Measurements from ENCODE around the gene ANKRD44.

The ANKRD44 gene

DNA sequence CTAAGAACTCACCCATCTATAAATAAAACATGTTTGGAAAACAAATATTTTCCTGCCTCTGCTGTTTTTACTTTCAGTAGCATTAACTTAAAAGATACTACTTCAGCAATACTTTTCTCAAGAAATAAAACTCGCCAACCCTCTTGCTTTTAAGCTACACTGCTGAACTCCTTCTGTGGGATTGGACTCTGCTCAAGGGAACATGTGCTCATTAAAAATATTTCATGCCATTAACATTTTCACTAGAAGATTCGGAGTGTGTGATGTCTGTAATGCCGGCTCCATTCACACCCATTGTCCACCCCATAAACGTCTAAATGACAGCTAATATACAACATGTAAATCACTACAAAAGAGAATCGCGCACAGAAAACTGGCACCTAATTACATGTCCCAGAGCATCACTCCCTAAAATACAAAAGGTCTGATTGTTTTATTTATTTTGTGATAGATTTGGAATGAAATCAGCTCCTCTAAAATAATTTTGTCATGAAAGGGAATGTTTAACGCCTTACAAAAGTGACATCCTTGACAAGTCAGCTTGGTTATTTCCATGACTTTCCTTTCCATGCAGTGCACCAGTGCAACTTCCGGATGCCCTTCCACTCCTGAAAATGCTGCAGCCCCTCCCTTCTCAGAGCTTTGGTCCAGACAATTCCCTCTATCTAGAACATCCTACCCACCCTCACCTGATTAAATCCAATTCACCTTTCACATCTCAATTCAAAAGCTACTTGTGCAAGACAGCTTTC, 73.1 kb downstream of the ANKRD44 start:
- no peak for DNase-seq (ENCODE audit: low spot score)

DNA sequence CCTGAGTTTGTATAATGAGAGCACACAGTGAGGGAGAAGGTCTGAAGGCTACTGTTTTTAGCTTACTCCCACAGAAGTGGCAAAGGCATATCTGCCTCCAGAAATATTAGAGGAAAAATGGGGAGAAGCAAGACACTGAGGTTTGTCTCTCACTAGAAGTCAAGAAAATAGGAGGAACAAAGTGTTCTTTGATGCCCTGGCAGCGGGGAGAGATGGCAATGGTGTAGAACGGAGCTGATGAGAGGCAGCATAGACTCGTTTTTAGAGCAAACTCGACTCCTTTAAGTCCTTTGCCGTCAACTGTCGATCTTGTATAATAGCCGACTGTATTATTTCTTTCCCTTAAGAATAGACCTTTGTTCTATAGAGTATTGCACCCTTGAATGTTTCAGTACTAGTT, 73.8 kb downstream of the ANKRD44 start:
- DNase-seq (ENCODE audit: low spot score) = no peak

DNA sequence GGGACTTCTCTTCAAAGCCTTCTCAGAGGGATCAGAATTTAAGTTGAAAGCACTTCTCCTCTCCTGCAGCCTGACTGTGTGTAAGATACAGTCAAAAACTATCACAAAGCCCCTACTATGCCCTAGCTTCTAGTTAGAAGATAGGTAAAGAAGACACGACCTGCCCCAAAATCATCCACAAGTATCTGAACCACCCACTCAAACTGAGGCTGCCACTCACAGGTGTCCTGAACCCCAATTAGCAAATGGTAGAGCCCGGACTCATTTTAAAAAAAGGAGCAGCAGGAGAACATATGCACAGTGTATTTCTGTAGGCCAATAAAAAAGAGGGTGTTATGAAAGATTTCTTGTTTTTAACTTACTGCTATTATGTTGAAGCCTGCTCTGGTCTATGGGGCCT, 74.4 kb downstream of the ANKRD44 start:
- DNase-seq (ENCODE audit: low spot score) = no peak

DNA sequence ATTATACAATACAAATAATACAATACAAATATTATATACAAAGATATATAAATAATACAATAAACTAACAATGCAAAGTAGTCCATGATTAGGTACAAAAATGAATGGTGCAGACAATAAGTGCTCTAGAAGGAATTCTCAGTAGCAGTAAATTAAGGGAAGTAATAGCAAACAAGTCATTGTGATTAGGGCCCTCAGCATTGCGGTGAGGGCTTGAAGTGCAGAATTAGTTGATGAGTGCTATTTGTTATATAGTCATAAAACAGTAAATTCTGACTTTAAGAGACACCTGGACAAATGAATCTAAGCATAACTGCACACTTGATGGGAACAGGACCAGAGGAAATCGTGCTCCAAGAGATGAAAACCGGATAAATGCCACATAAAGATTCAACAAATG, 74.9 kb downstream of the ANKRD44 start:
- DNase-seq (ENCODE audit: low spot score) = no peak

DNA sequence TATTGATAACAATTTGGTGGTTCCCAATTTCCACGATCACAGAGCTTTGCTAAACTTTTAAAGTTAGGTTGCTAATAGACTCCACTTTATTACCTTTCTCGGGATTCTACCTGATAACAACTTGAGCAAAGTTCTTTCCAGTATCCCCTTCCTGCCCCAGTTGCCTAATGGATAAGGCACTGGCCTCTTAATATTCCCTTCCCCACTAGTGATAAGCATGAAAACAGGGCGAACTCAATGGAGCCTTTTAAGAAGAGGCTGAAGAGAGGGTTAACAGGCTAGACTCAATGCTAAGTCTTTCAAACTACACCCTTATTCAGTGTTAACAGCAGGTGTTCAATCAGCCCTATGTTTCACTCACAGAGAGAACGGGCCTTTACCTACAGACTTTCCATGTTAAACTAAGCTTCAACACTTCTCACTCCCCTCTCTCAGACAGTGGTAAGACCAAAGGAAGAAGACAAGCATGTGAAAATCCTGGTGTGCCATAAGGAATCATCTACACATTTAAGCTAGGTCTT, 75.8 kb downstream of the ANKRD44 start:
- DNase-seq (ENCODE audit: low spot score) = no peak

DNA sequence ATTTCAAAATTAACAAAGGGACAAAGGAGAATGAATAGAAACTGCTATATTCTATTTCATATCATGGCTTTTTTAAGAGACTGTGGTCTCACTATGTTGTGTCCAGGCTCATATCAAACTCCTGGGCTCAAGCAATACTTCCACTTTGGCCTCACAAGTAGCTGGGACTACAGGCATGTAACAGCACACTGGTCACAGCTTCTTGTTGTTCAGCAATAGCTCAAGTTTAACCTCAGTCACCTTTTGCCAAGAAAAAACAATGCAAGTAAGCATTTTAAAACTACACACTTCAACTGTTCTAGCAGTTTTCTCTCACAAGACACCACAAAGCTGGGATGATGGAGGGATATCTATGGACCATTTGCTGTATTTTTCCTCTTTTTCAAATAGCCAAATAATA, 77.1 kb downstream of the ANKRD44 start:
- DNase-seq (ENCODE audit: low spot score) = no peak

DNA sequence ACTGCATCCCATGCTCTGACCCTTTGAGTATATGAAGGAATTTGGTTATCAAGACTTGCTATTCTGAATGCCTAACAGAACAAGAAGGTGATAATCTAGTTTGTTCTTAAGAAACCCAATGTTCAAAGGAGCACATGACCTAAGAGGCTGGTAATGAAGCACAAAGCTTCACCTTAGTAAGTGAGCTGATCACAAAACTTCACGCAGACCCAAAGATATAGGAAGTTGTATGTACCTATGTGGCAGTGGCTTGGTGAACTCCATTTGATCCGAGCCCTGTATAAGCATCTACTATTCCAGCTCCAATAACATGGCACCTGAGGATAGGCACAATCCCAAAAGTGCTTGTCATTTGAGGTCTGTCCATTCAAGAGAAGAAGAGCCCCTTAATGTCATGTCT, 78.6 kb downstream of the ANKRD44 start:
- no peak for DNase-seq (ENCODE audit: low spot score)

DNA sequence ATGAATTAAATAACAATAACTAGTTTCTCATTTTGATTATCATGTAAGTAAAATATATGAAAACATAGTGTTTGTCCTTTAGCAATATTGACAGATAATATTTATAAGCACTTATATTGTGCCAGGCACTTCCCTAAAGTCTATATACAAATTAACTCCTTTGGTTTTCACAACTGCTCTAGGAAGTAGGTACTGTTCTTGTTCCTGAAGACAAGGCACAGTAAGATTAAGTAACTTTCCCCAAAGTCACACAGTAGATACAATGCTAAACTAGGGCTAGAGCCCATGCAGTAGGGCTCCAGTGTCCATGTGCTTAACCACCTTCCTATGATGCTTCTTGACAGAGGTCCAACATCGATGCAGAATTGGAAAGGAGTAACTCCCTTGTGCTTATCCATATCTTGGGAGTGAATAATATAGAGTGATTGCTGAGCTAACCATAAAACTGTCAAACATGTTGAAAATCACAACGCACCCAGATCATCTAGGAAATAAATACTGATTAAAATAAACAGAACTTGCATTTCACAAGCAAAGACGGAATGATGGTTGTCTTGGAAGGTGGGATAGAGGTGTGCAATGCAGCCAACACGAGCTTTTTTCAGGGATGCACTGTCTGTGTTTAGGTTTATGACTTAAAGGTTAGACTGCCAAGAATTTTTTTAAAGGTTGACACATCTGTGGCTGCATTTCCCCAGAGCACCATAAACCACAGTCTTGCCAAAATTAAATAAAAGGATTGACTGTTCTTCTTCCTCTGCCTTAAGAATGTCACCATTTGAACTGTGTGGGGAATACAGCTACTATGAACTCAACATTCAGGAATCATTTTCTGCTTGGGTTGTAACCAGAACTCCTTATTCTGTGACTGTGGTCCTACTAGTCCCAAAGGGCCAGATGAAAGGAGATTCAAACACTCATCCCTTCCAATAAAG, 80.8 kb downstream of the ANKRD44 start:
- peak; percentile 63 for DNase-seq (ENCODE audit: low spot score)

DNA sequence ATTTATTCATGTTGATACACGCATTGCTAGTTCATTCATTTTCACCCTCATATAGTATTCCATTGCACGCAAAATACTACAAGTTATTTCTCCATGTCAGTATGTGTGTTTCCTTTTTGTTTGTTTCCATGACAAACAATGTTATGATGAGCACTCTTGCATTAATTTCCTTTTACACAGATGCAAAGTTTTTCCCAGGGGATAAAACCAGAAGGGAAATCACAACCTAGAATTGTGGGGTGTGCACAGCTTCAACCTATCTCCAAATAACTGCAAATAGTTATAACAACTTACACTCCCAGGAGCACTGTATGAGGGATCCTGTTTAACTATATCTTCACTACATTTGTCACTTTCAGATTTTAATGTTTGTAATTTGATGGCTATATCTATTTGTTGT, 87.1 kb downstream of the ANKRD44 start:
- no peak for DNase-seq (ENCODE audit: low spot score)

DNA sequence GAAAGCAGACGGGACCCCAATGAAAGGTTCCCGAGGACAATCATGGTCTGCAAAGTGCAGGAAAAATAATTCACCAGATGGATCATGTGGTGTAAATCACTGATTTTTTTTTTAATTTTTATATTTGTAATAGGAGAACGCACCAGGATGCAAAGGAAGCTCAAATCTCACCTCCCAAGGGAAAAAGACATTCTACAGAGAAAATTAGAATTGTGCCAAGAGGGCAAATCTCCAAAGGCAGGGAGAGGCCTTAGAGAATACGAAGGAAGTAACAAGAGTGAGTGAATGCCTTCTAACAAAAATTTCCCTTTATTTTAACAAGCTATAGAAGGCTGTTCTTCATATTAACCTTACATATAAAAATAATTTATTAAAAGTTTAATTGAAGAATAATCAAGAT, 90.9 kb downstream of the ANKRD44 start:
- no peak for DNase-seq (ENCODE audit: low spot score)

DNA sequence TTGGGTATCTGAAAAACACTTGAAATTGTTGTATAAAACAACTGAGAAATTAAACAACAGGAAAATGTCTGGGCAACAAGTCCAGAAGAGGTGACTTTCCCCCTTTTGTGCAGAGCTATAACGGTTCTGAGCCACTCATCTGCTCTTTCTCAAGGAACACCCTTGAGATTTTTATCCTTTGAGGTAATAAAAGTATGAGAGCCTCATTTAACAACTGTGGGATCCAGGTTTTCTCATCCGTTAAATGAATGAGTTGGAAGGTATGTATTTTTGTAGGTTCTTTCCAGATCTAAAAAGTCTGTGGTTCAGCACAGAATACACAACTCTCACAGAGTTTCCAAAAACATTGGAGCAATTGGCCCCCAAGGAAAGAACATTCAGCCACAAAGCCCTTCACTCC, 93.0 kb downstream of the ANKRD44 start:
- no peak for DNase-seq (ENCODE audit: low spot score)

DNA sequence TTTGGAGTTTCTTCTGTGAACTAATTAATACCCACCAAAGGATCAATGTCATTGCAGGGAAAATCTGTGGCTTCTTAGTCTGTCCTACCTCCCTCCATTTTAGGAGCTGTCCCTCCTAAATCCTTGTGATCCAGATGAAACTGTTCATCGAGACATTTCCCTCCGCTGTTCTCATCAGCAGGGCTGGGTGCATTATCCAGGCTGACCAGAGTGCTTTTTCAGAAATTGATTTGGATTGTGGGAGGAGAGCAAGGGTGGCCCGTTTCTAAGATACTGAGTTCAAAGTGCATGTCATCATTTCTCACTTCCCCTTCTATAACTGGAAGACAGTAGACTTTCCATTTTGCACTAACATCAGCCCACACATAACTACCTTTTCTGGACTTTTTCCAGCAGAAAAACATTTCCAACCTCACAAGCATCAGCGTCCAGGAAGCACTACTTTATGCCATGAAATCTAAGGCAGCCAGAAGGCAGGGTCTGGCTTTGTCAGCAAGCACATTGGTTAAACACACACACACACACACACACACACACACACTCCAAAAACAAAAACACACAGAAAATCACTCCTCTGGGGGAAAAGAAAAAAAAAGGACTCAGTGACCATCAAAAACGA, 94.1 kb downstream of the ANKRD44 start:
- no peak for DNase-seq (ENCODE audit: low spot score)

DNA sequence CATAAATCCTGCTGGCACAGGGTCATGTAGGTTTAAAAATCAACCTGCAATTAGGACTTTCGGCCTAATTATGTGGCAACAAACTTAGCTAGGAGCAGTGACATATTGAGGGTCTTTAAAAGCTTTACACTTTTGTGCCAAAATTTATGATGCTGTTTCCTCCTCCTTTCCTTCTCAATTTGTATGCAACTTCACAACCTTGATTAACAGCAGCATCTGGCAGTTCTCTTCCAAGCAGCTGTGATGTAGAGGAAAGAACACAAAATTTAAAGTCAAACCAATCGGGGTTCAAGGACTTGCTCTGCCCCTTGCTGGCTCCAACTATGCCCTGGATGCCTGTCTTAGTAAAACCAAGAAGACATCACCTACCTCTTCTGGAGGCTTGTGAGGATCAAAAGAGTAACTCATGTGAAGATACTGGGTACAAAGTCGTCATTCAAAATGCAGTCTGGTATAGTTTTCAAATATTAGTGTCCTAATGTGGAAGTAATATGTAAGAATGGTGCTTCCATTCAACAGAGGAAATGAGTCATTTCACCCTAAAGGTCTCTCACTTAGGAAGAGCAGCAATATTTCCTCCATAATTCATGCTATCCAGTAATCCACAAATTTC, 94.7 kb downstream of the ANKRD44 start:
- DNase-seq (ENCODE audit: low spot score) = peak; percentile 21

DNA sequence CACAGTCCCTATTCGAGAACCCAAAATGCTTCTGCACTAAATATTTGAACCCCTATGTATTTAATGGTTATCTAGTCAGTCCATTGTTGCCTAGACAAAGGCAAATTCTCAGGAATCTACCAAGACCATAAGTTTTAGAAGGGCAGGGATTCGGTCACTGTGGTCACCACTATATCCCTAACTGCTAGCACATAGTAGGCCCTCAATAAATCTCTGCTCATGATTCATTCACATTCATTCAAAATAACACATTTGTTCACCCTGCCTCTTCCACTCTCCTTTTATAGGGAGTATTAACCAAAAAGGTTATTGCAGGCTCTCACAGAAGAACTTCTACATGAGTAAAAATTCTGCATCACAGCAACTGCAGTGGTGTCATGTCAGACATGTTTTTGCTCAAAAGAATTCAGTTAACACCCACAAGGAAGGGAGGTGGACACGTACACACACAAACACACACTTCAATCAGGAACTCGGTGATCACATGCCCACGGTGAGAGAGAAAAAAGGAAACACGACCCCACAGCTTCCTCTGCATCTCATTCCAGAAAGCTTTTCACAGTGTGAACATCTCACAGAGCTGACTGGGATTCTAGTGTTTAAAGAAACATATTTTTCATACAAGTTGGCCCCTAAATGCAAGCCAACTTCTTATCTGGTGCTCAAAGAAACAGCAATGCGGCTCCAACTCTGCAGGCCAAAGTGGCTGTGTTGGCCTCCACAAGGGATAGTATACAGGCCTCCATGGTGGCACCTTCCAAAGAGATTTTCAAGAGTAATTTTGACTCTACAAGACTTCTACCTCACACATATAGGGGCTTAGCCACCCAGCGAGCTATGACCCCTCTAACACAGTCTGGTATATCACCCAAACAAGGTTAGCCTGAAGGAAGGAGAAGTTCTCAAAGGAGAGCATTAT, 98.0 kb downstream of the ANKRD44 start:
- no peak for DNase-seq (ENCODE audit: low spot score)

DNA sequence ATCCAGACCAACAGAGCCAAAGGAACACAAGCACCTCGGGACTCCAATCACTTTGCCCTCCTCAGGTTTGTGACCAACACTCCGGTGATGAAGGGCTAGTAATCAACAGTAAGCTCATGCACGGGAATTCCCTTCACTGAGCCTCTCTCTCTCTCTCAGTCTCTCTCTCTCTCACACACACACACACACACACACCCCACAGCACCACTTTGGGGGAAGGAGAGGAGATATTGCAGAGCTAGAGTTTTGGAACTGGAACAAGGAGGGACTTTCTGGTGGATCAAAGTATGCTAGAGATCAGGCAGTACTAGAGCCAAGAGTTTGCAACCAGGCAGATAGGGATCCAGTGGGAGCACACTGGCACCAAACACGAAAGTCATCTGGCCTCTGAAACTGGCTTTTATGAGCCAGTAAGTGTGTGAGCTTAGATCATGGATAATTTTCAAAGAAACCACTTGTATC, 98.7 kb downstream of the ANKRD44 start:
- no peak for DNase-seq (ENCODE audit: low spot score)

DNA sequence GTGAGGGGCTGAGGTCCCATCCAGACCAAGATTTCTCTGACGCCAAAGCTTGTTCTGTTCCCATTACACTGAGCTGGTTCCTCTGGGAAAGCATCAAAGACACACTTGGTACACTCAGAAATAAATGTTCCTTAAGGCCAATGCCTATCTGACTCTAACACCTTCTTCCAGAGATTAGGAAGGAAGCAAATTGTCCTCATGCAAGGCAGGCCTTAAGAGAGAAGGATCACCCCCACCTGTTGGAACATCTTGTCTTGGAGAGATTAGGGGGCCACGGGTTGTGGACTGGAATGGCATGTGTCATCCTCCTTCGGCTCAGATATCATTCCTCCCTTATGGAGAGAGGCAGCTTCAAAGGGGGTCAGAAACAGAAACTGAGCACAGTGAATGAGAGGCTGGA, 100.2 kb downstream of the ANKRD44 start:
- DNase-seq (ENCODE audit: low spot score) = no peak

DNA sequence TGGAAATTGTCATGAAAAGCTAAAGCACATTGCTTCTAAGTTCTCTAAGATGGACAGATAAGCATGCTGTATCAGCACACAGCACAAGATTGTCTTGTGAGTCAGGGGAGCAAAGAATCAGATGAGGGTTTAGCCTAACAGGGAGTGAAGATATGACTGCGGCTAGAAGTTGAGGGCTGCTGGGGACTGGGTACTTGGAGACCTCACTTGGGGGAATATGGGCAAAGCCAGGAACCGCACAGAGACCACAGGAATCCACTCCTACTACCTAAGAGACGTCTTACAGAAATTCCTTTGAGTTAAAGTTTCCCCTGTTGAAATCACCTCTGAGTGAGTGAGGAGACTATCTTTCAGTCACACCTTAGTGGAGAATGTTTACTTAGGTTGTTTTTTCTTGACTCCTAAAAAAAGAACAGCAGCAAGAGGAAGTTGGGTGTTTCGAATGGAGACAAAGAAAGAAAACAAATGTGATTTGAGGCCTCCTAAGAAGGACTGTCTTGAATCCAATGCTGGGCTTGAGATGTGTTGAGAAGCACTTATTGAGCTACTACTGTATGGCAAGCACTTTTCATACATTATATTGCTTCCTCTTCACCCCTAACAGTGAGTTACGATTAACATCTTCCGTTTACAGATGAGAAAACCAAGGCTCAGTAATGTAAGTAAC, 100.7 kb downstream of the ANKRD44 start:
- DNase-seq (ENCODE audit: low spot score) = no peak

DNA sequence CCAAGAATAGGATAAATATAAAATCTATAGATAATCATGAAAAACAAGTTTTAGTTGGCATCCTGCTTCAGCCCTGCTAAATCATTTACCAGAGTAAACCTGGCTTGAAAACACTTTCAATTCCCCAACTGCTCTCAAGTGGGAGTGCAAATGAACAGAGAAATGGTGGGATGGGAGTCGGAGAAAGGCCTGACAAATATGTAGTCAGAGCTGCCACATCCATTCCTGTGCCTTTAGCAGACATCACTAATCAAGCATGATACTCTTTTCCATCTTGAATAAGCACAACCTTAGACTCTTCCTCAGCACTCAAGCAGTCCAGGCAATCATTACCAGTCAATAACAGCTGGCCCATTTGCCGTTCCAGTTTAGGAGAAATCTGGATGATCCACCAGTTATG, 101.3 kb downstream of the ANKRD44 start:
- no peak for DNase-seq (ENCODE audit: low spot score)

DNA sequence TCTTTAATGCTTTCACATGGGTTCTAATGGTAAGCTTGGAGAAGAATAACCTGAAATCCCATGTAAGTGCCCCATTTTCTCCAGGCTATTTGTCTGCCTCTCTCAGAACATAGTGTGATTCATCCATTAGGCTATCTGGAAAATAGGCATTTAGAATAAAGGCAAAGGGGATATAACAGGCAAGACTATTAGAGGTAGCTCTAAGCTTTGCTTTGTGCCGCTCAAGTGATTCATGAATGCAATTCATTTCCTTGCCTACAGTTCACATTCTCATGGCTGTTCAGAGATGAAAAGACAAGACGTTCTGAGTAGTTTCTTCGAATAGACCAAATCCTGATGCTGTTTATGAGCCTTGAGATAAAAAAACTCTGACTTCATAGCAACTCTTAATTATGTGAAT, 101.7 kb downstream of the ANKRD44 start:
- no peak for DNase-seq (ENCODE audit: low spot score)

DNA sequence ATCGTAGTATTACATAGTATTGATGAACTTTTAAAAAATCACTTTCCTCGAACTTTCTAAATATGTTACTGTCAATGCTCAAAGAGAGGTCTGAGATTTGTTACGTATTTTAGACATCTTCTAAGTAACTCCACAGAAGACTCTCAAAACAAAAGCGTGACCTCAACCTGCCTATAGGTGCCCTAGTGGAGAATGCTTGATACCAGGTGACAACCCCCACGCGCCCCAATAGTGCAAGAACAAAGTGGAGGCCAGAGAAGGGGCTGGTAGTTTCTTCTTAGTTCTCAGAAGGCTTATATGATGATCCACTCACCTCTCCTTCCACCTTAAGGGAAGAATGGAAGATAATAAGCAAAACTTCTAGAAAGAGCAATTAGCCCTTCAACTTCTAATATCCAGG, 102.6 kb downstream of the ANKRD44 start:
- DNase-seq (ENCODE audit: low spot score) = no peak

DNA sequence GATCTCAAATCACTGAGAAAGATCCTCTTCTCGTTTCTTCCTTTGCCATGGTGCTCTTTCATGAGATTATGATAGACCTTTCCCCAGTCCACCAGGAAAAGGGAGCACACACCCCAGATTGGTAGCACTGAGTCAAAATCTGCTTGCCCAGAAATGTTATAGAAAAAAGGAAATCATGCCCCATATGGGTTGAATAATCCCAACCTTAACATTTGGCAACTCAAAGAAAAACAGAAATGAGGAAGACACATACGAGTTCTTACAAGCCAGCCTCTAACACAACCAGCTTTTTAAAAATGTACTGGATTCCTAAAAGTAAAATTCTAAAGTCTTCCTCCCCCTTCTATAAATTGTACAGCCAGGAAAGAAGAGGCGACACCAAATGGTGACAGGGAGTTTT, 103.0 kb downstream of the ANKRD44 start:
- DNase-seq (ENCODE audit: low spot score) = no peak
